Ascending aorta (tissue), 2 donors: ENCODE data around the gene ZNF484. TPM values are rescaled to one million over a fixed set of nuclear protein-coding genes. Genes with fewer than 3 reads are reported as not detected.
"Not testable (repeated sequence)": the region's sequence is repeated elsewhere in the genome, so short reads cannot be mapped to it uniquely, and the experiment has no call there.

Experiments used
- DNase-seq, 2 donors: peaks; one replicate each; pipeline ENCODE4 v3.0.0-alpha.2; 2019; ENCODE audit warnings: low spot score in 2 of 2
- H3K27ac ChIP-seq, 2 donors: fragments of 200-600 bp; sonication (generic); one replicate each; pipeline ENCODE4 v1.5.1; 2016 to 2017; ENCODE audit warnings: mild to moderate bottlenecking in 1 of 2
- H3K27me3 ChIP-seq: fragments of 200-600 bp; sonication (generic); one replicate; pipeline ENCODE4 v1.5.1; 2017
- H3K36me3 ChIP-seq, 2 donors: fragments of 200-600 bp; sonication (generic); one replicate each; pipeline ENCODE4 v1.5.1; 2016
- H3K4me1 ChIP-seq, 2 donors: fragments of 200-600 bp; sonication (generic); one replicate each; pipeline ENCODE4 v1.5.1; 2016 to 2017; ENCODE audit warnings: mild to moderate bottlenecking in 1 of 2
- H3K4me3 ChIP-seq, 2 donors: fragments of 200-600 bp; sonication (generic); one replicate each; pipeline ENCODE4 v1.5.1; 2016 to 2017; ENCODE audit warnings: mild to moderate bottlenecking in 1 of 2
- H3K9me3 ChIP-seq, 2 donors: fragments of 200-600 bp; sonication (generic); one replicate each; pipeline ENCODE4 v1.5.1; 2016
- intact Hi-C: fragments of 100-400 bp; cut with DNase I; formaldehyde crosslinking; loops from one replicate; pipeline ENCODE4 v1.15.1; 2023
- total RNA-seq: library from RNA; depleted of rRNA; stranded (reverse); fragments of >200 nt; gene quantifications from one replicate; pipeline ENCODE4 v1.1.0, GENCODE V29; 2016
- TF ChIP-seq, protein P1 (sequence below), 3 experiments: fragments of 200-600 bp in 2 of 3; fragments of 450-650 bp in 1 of 3; sonication (generic) in 2 of 3; IDR thresholded peaks; one replicate each; pipeline ENCODE4 v1.5.1; 2016 to 2019; ENCODE audit warnings: antibody characterized with exemption in 3 of 3, mild to moderate bottlenecking in 1 of 3, moderate library complexity in 1 of 3

Gene ZNF484
- total RNA-seq, 1 donor from 2014 or later = 16.9 TPM

GRCh38 chr9:92864152-92864551 lies 13.7 kb downstream of the ZNF484 start:
- peaks cover 12 to 31% of the 10 kb centered on the region in 2 donors for H3K36me3 ChIP-seq
- H3K27ac ChIP-seq = no peak overlapping the region
- no peaks in the 10 kb centered on the region for H3K9me3 ChIP-seq
- intact Hi-C loops = no loop called here
- TF ChIP-seq, protein P1, sequence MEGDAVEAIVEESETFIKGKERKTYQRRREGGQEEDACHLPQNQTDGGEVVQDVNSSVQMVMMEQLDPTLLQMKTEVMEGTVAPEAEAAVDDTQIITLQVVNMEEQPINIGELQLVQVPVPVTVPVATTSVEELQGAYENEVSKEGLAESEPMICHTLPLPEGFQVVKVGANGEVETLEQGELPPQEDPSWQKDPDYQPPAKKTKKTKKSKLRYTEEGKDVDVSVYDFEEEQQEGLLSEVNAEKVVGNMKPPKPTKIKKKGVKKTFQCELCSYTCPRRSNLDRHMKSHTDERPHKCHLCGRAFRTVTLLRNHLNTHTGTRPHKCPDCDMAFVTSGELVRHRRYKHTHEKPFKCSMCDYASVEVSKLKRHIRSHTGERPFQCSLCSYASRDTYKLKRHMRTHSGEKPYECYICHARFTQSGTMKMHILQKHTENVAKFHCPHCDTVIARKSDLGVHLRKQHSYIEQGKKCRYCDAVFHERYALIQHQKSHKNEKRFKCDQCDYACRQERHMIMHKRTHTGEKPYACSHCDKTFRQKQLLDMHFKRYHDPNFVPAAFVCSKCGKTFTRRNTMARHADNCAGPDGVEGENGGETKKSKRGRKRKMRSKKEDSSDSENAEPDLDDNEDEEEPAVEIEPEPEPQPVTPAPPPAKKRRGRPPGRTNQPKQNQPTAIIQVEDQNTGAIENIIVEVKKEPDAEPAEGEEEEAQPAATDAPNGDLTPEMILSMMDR (IDR thresholded peaks at IDR 0.05) = no peak
- no peak for DNase-seq
- H3K4me1 ChIP-seq = peaks cover 0 to 2% of the 10 kb centered on the region in 2 donors
- no peak overlapping the region for H3K4me3 ChIP-seq
- no peaks in the 10 kb centered on the region for H3K27me3 ChIP-seq

GRCh38 chr9:92860867-92861266 lies 17.0 kb downstream of the ZNF484 start:
- TF ChIP-seq, protein P1 (IDR thresholded peaks at IDR 0.05) = no peak
- no peak for DNase-seq
- Histone ChIP-seq H3K9me3 (no peaks in the 10 kb centered on the region), H3K4me1 (peaks cover 0 to 2% of the 10 kb centered on the region in 2 donors), H3K27me3 (no peaks in the 10 kb centered on the region), H3K27ac (no peak overlapping the region), H3K4me3 (no peak overlapping the region), H3K36me3 (peaks cover 7 to 15% of the 10 kb centered on the region in 2 donors)
- intact Hi-C loops = no loop called here

DNA sequence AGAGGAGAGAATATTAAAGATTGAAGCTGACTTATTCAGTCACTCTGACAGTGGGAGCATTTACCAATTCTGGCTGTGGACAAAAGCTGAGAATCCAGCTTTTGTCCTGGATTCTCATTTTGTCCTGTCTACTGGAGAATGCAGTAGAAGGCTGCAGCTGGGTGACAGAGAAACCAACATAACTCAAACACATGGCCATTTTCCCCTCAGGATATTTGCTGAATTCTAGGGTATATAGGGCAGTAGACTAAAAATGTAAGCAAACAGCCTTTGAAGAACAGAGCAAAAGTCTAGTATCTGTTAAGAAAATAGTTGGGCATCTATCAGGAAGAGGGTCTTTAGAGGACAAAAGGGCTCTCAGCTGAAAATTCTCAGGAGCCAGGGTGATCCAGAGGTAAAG lies 20.6 kb downstream of the ZNF484 start:
- Histone ChIP-seq H3K4me1 (peaks cover 0 to 2% of the 10 kb centered on the region in 2 donors), H3K9me3 (no peaks in the 10 kb centered on the region), H3K36me3 (peaks cover 43 to 48% of the 10 kb centered on the region in 2 donors), H3K27me3 (no peaks in the 10 kb centered on the region), H3K27ac (no peak overlapping the region), H3K4me3 (no peak overlapping the region)
- DNase-seq = no peak
- TF ChIP-seq, protein P1 (IDR thresholded peaks at IDR 0.05) = no peak
- intact Hi-C loops = no loop called here

DNA sequence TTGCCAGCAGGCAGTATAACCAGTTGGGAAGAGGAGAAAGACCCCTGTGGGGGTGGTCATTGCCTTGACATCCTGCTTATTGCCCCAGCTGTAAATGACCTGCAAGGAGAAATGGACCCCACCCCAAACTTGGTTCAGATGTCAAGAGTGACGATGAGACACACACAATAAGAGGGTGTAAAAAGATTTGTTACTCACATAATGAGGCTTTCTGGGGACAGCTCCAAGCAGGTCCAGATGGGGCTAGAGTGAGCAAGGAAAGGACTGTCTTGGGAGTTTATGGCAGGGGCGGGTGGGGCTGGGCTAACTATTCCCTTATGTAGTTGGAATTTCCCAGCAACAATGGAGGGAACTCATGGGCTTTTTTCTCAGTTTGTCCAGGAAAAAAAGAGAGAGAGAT lies 24.1 kb downstream of the ZNF484 start:
- Histone ChIP-seq H3K27ac (no peak overlapping the region), H3K27me3 (no peaks in the 10 kb centered on the region), H3K9me3 (peaks cover 6 to 28% of the 10 kb centered on the region in 2 donors), H3K4me3 (no peak overlapping the region), H3K4me1 (no peaks in the 10 kb centered on the region), H3K36me3 (peaks cover 71 to 75% of the 10 kb centered on the region in 2 donors)
- DNase-seq = no peak
- intact Hi-C loops = no loop called here
- TF ChIP-seq, protein P1 (IDR thresholded peaks at IDR 0.05) = no peak

DNA sequence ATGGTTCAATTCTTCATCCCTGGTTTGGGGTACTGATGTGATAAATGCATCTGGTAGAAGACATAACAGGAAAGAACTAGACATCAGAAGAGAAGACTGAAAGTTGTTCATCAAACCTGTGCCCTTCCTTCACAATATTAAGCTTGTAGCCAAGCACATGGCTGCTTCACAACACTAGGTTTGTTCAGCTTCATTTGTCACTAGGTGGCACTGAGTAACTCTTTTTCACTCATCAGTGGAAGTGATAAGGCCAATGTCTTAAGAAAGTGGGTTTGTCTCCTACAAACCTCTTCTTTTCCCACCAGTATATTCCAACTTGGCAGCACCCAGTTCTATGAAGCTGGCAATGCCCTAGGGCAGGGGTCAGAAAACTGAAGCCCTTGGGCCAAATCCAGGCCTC lies 26.9 kb downstream of the ZNF484 start:
- TF ChIP-seq, protein P1 (IDR thresholded peaks at IDR 0.05) = no peak
- peaks cover 26 to 55% of the 10 kb centered on the region in 2 donors for H3K9me3 ChIP-seq
- H3K27ac ChIP-seq = no peak overlapping the region
- H3K4me1 ChIP-seq = no peaks in the 10 kb centered on the region
- H3K36me3 ChIP-seq = peaks cover 91 to 100% of the 10 kb centered on the region in 2 donors
- intact Hi-C loops = no loop called here
- no peak for DNase-seq
- no peaks in the 10 kb centered on the region for H3K27me3 ChIP-seq
- no peak overlapping the region for H3K4me3 ChIP-seq

DNA sequence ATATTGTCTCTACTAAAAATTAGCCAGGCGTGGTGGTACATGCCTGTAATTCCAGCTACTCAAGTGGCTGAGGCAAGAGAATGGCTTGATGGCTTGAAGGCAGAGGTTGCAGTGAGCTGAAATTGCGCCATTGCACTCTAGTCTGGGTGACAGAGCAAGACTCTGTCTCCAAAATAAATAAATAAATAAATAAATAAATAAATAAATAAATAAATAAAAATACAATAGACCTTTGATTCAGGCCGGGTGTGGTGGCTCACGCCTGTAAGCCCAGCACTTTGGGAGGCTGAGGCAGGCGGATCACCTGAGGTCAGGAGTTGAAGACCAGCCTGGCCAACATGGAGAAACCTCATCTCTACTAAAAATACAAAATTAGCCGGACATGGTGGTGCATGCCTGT lies 29.1 kb downstream of the ZNF484 start:
- H3K4me3 ChIP-seq, H3K27me3 ChIP-seq, H3K27ac ChIP-seq, intact Hi-C loops, H3K4me1 ChIP-seq, DNase-seq: not testable (repeated sequence)
- H3K9me3 ChIP-seq = peaks cover 41 to 77% of the 10 kb centered on the region in 2 donors
- peaks cover 70 to 86% of the 10 kb centered on the region in 2 donors for H3K36me3 ChIP-seq
